Measurements from ENCODE around the gene OR2B2.

GRCh38 chr6:27879837-27880236 lies 32.4 kb downstream of the OR2B2 start:
- no peak for TF ChIP-seq POLR2A (IDR thresholded peaks at IDR 0.05)
- TF ChIP-seq, protein P1, sequence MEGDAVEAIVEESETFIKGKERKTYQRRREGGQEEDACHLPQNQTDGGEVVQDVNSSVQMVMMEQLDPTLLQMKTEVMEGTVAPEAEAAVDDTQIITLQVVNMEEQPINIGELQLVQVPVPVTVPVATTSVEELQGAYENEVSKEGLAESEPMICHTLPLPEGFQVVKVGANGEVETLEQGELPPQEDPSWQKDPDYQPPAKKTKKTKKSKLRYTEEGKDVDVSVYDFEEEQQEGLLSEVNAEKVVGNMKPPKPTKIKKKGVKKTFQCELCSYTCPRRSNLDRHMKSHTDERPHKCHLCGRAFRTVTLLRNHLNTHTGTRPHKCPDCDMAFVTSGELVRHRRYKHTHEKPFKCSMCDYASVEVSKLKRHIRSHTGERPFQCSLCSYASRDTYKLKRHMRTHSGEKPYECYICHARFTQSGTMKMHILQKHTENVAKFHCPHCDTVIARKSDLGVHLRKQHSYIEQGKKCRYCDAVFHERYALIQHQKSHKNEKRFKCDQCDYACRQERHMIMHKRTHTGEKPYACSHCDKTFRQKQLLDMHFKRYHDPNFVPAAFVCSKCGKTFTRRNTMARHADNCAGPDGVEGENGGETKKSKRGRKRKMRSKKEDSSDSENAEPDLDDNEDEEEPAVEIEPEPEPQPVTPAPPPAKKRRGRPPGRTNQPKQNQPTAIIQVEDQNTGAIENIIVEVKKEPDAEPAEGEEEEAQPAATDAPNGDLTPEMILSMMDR (IDR thresholded peaks at IDR 0.05) = no peak

All from esophagus squamous epithelium (tissue), 4 donors.